Mammary epithelial cell (primary cell): Measurements from ENCODE around the gene SRSF12.

Source experiments
- EZH2 ChIP-seq: IDR thresholded peaks from 2 replicates; pipeline ENCODE4 v1.6.1; 2012; ENCODE audit warnings: low read length, inconsistent platforms, borderline replicate concordance
- TF ChIP-seq, protein P1 (sequence below), 2 donors: IDR thresholded peaks in 1 of 2; conservative IDR thresholded peaks in 1 of 2; 2 replicates each; pipeline ENCODE4 v1.5.1; 2011 to 2012; ENCODE audit warnings: inconsistent platforms in 2 of 2, low read length in 2 of 2, mild to moderate bottlenecking in 2 of 2, control low read depth in 1 of 2, low read depth in 1 of 2; ENCODE audit not compliant: insufficient read depth in 1 of 2; ENCODE audit errors: extremely low read depth in 1 of 2

DNA sequence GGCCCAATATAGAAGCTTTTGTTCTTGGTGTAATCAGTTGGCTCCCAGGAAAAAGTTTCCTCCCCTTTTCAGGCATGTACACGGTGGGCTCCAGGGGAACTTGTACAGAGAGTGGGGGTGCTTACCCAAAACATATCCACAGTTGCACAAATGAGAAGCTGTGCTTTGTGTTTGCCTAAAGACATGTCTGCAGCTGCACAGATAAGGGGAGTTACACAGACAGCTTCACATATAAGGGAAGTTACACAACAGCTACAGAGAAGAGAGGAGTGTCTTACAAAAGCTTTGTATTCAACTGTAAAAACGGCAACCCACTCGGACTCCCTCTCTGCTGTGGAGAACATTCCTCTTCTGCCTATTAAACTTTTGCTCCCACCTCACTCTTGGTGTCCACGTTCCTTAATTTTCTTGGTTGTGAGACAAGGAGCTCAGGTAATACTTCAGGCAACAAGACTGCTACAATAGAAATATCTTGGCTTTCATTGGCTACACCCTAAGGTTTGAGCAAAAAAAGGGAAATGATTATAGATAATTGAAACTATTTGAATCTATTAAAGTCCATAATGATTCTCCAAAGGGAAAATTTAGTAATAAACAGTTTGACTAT is 44.8 kb downstream of the SRSF12 start:
- TF ChIP-seq, protein P1, sequence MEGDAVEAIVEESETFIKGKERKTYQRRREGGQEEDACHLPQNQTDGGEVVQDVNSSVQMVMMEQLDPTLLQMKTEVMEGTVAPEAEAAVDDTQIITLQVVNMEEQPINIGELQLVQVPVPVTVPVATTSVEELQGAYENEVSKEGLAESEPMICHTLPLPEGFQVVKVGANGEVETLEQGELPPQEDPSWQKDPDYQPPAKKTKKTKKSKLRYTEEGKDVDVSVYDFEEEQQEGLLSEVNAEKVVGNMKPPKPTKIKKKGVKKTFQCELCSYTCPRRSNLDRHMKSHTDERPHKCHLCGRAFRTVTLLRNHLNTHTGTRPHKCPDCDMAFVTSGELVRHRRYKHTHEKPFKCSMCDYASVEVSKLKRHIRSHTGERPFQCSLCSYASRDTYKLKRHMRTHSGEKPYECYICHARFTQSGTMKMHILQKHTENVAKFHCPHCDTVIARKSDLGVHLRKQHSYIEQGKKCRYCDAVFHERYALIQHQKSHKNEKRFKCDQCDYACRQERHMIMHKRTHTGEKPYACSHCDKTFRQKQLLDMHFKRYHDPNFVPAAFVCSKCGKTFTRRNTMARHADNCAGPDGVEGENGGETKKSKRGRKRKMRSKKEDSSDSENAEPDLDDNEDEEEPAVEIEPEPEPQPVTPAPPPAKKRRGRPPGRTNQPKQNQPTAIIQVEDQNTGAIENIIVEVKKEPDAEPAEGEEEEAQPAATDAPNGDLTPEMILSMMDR (conservative IDR thresholded peaks at IDR 0.05 in 1 of 2, IDR thresholded peaks at IDR 0.05 in 1 of 2; ENCODE audit: extremely low read depth in 1 of 2, insufficient read depth in 1 of 2, low read depth in 1 of 2, low read length in 2 of 2): no peak
- no peak for TF ChIP-seq EZH2
